GM12874 (cell line): ENCODE measurements around the gene ADGRV1.

Experiments used
- CTCF ChIP-seq: IDR thresholded peaks from 2 replicates; pipeline ENCODE4 v1.5.1; 2011; ENCODE audit warnings: low read depth, mild to moderate bottlenecking, control low read depth, low read length, moderate library complexity; ENCODE audit not compliant: insufficient read depth

Gene ADGRV1

GRCh38 chr5:91194824-91195381, 636.3 kb downstream of the ADGRV1 start:
- TF ChIP-seq CTCF: no peak

GRCh38 chr5:91200692-91201091, 642.1 kb downstream of the ADGRV1 start:
- TF ChIP-seq CTCF: no peak

GRCh38 chr5:91206103-91206502, 647.5 kb downstream of the ADGRV1 start:
- TF ChIP-seq CTCF: no peak

- no peak for TF ChIP-seq CTCF
Measured at GRCh38 chr5:91206734-91207133, 648.1 kb downstream of the ADGRV1 start.

- no peak for TF ChIP-seq CTCF
Measured at GRCh38 chr5:91207248-91207647, 648.7 kb downstream of the ADGRV1 start.

- TF ChIP-seq CTCF: no peak
Measured at GRCh38 chr5:91211997-91212713, 653.6 kb downstream of the ADGRV1 start.

GRCh38 chr5:91212714-91213092, 654.1 kb downstream of the ADGRV1 start:
- TF ChIP-seq CTCF: no peak
